Natural killer cell (primary cell): ENCODE data around the gene DRC3. TPM values are rescaled to one million over a fixed set of nuclear protein-coding genes. Genes with fewer than 3 reads are reported as not detected.
A peak's percentile ranks its signal among the peaks of the same experiment; 100 is the strongest.

Experiments used
- ATAC-seq, 3 donors: fragments of 150-1000 bp in 2 of 3; fragments of 200-7000 bp in 1 of 3; cut with Tn5 transposase; 1 replicate in 1 of 3; 2 replicates in 2 of 3; pipeline ENCODE4 v1.10.0; 2021; ENCODE audit warnings: mild to moderate bottlenecking in 2 of 3, moderate library complexity in 2 of 3
- DNase-seq, 2 donors: peaks; one replicate each; pipeline versions ENCODE4 v3.0.0 to v3.0.0-alpha.2; 2013 to 2021; ENCODE audit warnings: mixed read lengths in 1 of 2
- H3K27ac ChIP-seq: one replicate; pipeline ENCODE4 v1.5.1; 2013; ENCODE audit warnings: mild to moderate bottlenecking, low read length
- H3K27me3 ChIP-seq: one replicate; pipeline ENCODE4 v1.6.1; 2013; ENCODE audit warnings: low read length; ENCODE audit not compliant: control insufficient read depth, insufficient read depth
- H3K36me3 ChIP-seq: one replicate; pipeline ENCODE4 v1.6.1; 2013; ENCODE audit warnings: low read length; ENCODE audit not compliant: control insufficient read depth, insufficient read depth
- H3K4me1 ChIP-seq: one replicate; pipeline ENCODE4 v1.6.1; 2013; ENCODE audit warnings: low read length; ENCODE audit not compliant: control insufficient read depth, insufficient read depth
- H3K4me3 ChIP-seq: one replicate; pipeline ENCODE4 v1.5.1; 2013; ENCODE audit warnings: low read length
- H3K9me3 ChIP-seq: one replicate; pipeline ENCODE4 v1.6.1; 2013; ENCODE audit warnings: low read length; ENCODE audit not compliant: control insufficient read depth, insufficient read depth
- H3K27ac Mint-ChIP-seq, 2 donors: one replicate each; pipeline ENCODE4 v1.8.0; 2022; ENCODE audit warnings: mild to moderate bottlenecking in 2 of 2, mixed read lengths in 2 of 2, moderate library complexity in 1 of 2
- H3K27me3 Mint-ChIP-seq, 2 donors: one replicate each; pipeline ENCODE4 v1.8.0; 2022; ENCODE audit warnings: low read depth in 2 of 2, mixed read lengths in 2 of 2
- H3K36me3 Mint-ChIP-seq: one replicate; pipeline ENCODE4 v1.8.0; 2022; ENCODE audit warnings: mixed read lengths
- H3K4me1 Mint-ChIP-seq, 2 donors: one replicate each; pipeline ENCODE4 v1.8.0; 2022; ENCODE audit warnings: mixed read lengths in 2 of 2
- H3K4me3 Mint-ChIP-seq: one replicate; pipeline ENCODE4 v1.8.0; 2022; ENCODE audit warnings: mild to moderate bottlenecking, moderate library complexity, mixed read lengths
- H3K9me3 Mint-ChIP-seq, 2 donors: one replicate each; pipeline ENCODE4 v1.8.0; 2022; ENCODE audit warnings: mixed read lengths in 2 of 2
- WGBS: methylation state at CpG from one replicate; pipeline ENCODE4 v1.1.7; 2013; ENCODE audit warnings: missing lambda C conversion rate; ENCODE audit not compliant: insufficient coverage; 5-methylcytosine and 5-hydroxymethylcytosine counted together
- intact Hi-C: fragments of 100-400 bp; cut with micrococcal nuclease; formaldehyde crosslinking; loops from one replicate; pipeline ENCODE4 v1.14.2; 2022
- total RNA-seq, 4 donors: library from RNA; stranded (reverse); fragments of 120-200 nt in 1 of 4; gene quantifications; one replicate each; pipeline versions ENCODE4 v1.2.3 to v1.2.4, GENCODE V29; 2013 to 2022
- TF ChIP-seq, protein P1 (sequence below): fragments of 200-600 bp; IDR thresholded peaks from one replicate; pipeline ENCODE4 v1.8.0; 2022; ENCODE audit warnings: antibody characterized with exemption

Gene DRC3
- total RNA-seq, 3 donors from 2014 or later (not counting 1 experiment from before 2014, with no cell fraction given) = 0.26 to 0.78 TPM; not detected in 1

DNA sequence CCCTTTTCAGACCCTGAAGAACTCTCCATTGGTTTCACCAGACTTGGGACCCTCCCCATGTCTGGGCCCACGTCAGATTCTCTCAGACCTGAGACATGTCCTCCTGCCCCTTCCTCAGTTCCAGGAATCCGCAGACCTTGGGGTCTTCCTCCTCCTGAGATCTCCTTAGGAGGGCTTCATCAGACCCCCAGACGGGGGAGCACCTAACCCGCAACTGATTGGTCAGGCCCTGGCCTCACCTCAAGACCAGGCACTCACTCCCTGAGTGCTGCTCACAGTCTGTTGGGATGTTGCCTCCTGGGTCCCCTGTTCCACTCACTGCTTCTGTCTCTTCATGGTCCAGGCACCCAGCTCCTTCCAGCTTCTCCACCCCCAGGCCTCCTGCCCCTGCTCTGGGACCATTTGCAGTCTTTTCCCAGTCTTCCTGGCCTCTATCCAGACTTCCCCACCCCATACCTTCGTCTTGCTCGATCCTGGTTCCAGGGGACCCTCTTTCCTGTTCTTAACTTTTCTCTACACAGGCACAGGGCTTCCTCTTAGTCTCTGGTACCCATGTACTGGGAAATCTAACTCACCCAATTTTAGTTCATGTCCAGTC, 67.7 kb downstream of the DRC3 start:
- Mint-ChIP-seq H3K4me3 (peak overlapping the region; percentile 92), H3K36me3 (no peaks in the 10 kb centered on the region), H3K4me1 (peaks cover 45 to 52% of the 10 kb centered on the region in 2 donors), H3K9me3 (no peaks in the 10 kb centered on the region), H3K27ac (peak overlapping the region; percentile 79 to 87), H3K27me3 (no peaks in the 10 kb centered on the region)
- Histone ChIP-seq H3K4me1 (peaks cover 28% of the 10 kb centered on the region), H3K36me3 (peaks cover 4% of the 10 kb centered on the region), H3K27ac (no peak overlapping the region), H3K4me3 (peak overlapping the region; percentile 89), H3K9me3 (no peaks in the 10 kb centered on the region), H3K27me3 (no peaks in the 10 kb centered on the region)
- intact Hi-C loops = no loop called here
- DNase-seq = no peak
- 51% methylated on average over 6 of the region's 6 CpGs for WGBS
- TF ChIP-seq, protein P1, sequence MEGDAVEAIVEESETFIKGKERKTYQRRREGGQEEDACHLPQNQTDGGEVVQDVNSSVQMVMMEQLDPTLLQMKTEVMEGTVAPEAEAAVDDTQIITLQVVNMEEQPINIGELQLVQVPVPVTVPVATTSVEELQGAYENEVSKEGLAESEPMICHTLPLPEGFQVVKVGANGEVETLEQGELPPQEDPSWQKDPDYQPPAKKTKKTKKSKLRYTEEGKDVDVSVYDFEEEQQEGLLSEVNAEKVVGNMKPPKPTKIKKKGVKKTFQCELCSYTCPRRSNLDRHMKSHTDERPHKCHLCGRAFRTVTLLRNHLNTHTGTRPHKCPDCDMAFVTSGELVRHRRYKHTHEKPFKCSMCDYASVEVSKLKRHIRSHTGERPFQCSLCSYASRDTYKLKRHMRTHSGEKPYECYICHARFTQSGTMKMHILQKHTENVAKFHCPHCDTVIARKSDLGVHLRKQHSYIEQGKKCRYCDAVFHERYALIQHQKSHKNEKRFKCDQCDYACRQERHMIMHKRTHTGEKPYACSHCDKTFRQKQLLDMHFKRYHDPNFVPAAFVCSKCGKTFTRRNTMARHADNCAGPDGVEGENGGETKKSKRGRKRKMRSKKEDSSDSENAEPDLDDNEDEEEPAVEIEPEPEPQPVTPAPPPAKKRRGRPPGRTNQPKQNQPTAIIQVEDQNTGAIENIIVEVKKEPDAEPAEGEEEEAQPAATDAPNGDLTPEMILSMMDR = no peak
- no peak for ATAC-seq

DNA sequence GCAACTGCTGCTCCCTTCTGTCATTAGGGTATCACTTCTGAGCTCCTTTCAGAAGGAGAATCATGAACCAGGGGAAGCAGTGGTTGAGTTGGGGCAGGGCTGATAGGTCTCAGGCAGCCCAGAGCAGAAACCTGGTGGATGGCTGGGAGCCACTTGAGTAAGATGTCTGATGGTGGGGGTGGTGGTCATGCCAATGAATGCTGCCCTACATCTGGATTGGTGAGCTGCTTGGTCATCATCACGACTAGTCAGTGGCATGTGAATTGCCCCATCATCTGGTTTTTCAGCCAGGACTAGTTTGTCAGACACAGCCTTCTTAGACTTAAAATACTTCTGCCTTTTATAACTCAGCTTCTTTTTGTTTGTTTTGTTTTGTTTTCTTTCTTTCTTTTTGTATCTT, 69.1 kb downstream of the DRC3 start:
- Mint-ChIP-seq H3K27me3 (no peaks in the 10 kb centered on the region), H3K36me3 (no peaks in the 10 kb centered on the region), H3K9me3 (no peaks in the 10 kb centered on the region), H3K27ac (peak overlapping the region; percentile 6 to 87), H3K4me3 (peak overlapping the region; percentile 66), H3K4me1 (peaks cover 45 to 52% of the 10 kb centered on the region in 2 donors)
- Histone ChIP-seq H3K4me3 (no peak overlapping the region), H3K36me3 (peaks cover 4% of the 10 kb centered on the region), H3K4me1 (peaks cover 28% of the 10 kb centered on the region), H3K27ac (no peak overlapping the region), H3K27me3 (no peaks in the 10 kb centered on the region), H3K9me3 (no peaks in the 10 kb centered on the region)
- WGBS = 50% methylated on average over 1 of the region's 1 CpG
- TF ChIP-seq, protein P1 = no peak
- no peak for DNase-seq
- ATAC-seq = no peak
- intact Hi-C loops = no loop called here

DNA sequence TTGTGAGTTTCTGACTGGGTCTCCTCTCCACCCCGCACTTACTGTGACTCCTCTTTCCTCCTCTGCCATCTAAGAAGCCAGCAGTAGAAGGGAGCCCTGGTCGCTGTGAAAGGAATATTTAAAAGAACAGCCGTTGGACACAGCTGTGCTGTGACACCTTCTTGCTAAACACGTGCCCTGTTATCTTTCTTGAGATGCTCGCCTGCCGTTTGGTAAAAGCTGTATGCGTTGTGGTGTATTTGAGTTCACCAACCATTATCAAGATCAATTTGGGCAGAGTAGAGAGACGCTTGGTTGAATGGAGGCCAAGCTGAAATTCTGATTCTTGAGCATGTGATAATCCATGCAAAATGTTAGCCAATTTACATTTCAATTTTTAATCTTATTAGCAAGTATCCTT, 70.3 kb downstream of the DRC3 start:
- Histone ChIP-seq H3K4me1 (peaks cover 19% of the 10 kb centered on the region), H3K9me3 (no peaks in the 10 kb centered on the region), H3K36me3 (peaks cover 7% of the 10 kb centered on the region), H3K27me3 (no peaks in the 10 kb centered on the region), H3K4me3 (no peak overlapping the region), H3K27ac (no peak overlapping the region)
- no peaks in the 10 kb centered on the region for H3K9me3 Mint-ChIP-seq
- no peak for DNase-seq
- H3K4me1 Mint-ChIP-seq = peaks cover 35 to 42% of the 10 kb centered on the region in 2 donors
- no peak for ATAC-seq
- TF ChIP-seq, protein P1 = no peak
- H3K36me3 Mint-ChIP-seq = no peaks in the 10 kb centered on the region
- H3K27me3 Mint-ChIP-seq = no peaks in the 10 kb centered on the region
- 97% methylated on average over 8 of the region's 8 CpGs for WGBS
- H3K4me3 Mint-ChIP-seq = no peak overlapping the region
- intact Hi-C loops = no loop called here
- H3K27ac Mint-ChIP-seq = no peak overlapping the region

DNA sequence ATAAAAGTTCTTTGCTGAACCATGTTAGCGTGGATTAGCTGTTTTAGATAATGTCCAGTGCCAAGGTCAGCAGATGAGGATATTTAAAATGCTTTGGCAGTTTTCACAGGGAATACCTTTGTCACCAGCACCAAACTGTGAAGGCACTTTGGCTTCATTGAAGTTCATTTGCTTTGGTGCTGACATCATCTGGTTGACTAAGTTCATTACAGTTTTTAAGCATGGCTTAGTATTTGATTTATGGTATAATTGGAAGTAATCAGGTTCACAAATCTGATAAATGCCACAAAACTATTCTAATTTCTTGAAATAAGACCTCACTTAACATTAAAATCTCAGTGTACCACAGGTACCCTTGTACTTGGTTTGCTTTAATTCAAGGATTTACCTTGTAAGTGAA, 70.8 kb downstream of the DRC3 start:
- Histone ChIP-seq H3K27ac (no peak overlapping the region), H3K27me3 (no peaks in the 10 kb centered on the region), H3K9me3 (no peaks in the 10 kb centered on the region), H3K4me3 (no peak overlapping the region), H3K4me1 (peaks cover 14% of the 10 kb centered on the region), H3K36me3 (peaks cover 7% of the 10 kb centered on the region)
- ATAC-seq (no peak), DNase-seq (peak in 1 of 2 donors; percentile 43)
- H3K4me3 Mint-ChIP-seq = no peak overlapping the region
- 95% methylated on average over 1 of the region's 1 CpG for WGBS
- no peaks in the 10 kb centered on the region for H3K27me3 Mint-ChIP-seq
- H3K36me3 Mint-ChIP-seq = no peaks in the 10 kb centered on the region
- TF ChIP-seq, protein P1 = no peak
- H3K27ac Mint-ChIP-seq = no peak overlapping the region
- peaks cover 30 to 36% of the 10 kb centered on the region in 2 donors for H3K4me1 Mint-ChIP-seq
- intact Hi-C loops = no loop called here
- H3K9me3 Mint-ChIP-seq = no peaks in the 10 kb centered on the region
